ENCODE measurements around the gene SV2B.

SV2B gene

DNA sequence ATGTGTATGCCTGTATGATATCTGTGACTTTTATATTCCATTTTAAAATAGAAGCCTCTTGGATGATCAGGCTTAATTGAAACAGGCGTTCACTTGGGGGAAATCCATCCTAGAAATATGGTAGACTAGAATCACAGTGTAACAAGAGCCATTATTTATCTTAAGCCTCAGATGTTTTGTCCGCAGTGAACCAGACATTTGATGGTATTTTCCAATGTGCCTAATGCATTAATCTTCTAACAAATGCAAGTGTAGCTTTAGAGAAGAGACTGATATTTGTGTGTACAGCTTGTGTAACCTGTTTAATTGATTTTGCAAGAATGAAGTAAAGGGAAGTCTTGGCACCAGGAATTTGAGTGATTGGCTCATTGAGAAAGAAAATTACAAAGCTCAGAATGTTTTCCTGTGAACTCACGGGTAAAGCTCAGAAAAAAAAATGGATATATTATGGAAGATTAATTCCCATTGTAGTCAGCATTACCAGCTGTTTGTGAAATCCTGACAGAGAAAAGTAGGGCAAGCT is 155.7 kb downstream of the SV2B start:
- H3K27me3 Mint-ChIP-seq: peaks cover 35% of the 10 kb centered on the region
- H3K9me3 Mint-ChIP-seq: no peaks in the 10 kb centered on the region
- H3K4me3 Mint-ChIP-seq: no peak overlapping the region
- no peak for DNase-seq
- no peak overlapping the region for H3K27ac Mint-ChIP-seq
- CTCF ChIA-PET: interaction anchor here (1.4 to 4.8 kb wide), 3 partner anchors 7 to 17 kb away, joined by 4 to 31 read pairs (median 17); no protein-coding TSS in a partner anchor
- H3K4me1 Mint-ChIP-seq: peaks cover 8% of the 10 kb centered on the region
- no peaks in the 10 kb centered on the region for H3K36me3 Mint-ChIP-seq

DNA sequence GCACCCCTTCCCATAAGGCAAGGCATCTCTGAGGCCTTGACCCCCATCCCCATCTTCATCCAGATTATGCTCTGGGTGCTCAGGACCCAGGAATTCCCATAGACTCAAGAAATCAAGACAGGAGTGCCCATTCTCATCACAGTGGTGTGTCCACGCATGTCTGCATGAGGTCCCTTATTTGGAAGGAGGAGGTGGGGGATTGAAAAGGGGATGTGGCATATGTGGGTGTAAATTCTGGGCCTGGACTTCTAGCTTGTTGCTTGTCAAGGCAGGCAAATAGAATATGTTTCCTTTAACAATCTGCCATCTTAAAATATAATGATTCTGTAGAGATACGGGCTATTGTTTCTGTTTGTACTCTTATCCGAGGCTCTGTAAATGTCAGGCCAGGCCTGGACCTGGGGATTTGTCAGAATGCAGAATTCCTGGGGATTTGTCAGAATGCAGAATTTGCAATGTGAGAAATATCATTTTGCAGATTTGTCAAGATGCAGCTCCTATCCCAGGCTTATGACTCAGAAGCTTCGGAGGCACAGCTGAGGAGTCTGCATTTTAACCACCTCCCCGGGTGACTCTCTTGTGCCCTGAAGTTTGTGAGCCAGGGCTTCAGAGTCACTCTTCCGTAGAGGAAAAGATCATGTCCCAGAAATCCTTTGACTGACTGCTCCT is 157.8 kb downstream of the SV2B start:
- CTCF ChIA-PET: interaction anchor here (0.8 to 4.8 kb wide), 4 partner anchors 10 to 200 kb away, joined by 8 to 33 read pairs (median 24); no protein-coding TSS in a partner anchor

DNA sequence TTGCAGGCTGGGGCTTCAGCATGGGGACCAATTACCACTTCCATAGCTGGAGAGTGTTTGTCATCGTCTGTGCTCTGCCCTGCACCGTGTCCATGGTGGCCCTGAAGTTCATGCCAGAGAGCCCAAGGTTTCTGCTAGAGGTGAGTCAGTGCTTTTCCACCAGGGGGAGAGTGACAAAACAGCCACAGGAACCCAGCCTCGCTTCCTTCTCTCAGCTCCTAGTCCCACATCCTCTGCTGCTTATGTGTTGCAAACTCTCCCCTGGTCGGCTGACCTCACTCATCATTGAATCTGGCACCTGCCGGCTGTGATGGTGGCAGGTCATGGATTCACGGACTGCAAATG is 158.3 kb downstream of the SV2B start:
- Mint-ChIP-seq H3K9me3 (no peaks in the 10 kb centered on the region), H3K27ac (no peak overlapping the region), H3K4me1 (peaks cover 8% of the 10 kb centered on the region), H3K36me3 (no peaks in the 10 kb centered on the region), H3K27me3 (peaks cover 20% of the 10 kb centered on the region), H3K4me3 (no peak overlapping the region)
- CTCF ChIA-PET: interaction anchor here (0.8 to 4.8 kb wide), 4 partner anchors 10 to 201 kb away, joined by 8 to 33 read pairs (median 24); no protein-coding TSS in a partner anchor
- peak; percentile 38 for DNase-seq

More for the DNA sequence above, 157.8 kb downstream of the SV2B start:
- Mint-ChIP-seq H3K27me3 (peaks cover 20% of the 10 kb centered on the region), H3K9me3 (no peaks in the 10 kb centered on the region), H3K36me3 (no peaks in the 10 kb centered on the region), H3K27ac (no peak overlapping the region), H3K4me1 (peaks cover 8% of the 10 kb centered on the region), H3K4me3 (no peak overlapping the region)
- no peak for DNase-seq

DNA sequence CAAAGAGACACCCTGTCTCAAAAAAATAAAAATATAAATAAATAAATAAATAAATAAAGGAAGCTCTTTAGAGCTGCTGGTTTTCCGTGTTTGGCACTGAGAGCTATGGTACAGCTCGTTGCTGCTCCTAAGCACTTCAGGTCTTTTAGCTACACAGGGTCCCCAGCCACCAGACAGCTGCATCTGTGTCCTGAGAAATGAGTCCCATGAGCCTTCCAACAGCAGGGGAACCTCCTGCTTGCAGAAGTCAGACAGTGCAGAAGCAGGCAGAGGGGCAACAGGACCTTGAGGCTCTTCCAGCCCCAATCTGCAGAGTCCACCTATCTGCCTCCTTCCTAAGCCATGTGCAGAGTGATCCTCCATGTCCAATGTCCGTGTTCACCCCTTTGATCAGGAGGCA is 159.0 kb downstream of the SV2B start:
- Mint-ChIP-seq H3K4me1 (peaks cover 5% of the 10 kb centered on the region), H3K27ac (no peak overlapping the region), H3K4me3 (no peak overlapping the region), H3K27me3 (peaks cover 20% of the 10 kb centered on the region), H3K9me3 (no peaks in the 10 kb centered on the region), H3K36me3 (no peaks in the 10 kb centered on the region)
- CTCF ChIA-PET: interaction anchor here (0.5 to 4.8 kb wide), 4 partner anchors 10 to 100 kb away, joined by 3 to 33 read pairs (median 24); no protein-coding TSS in a partner anchor
- no peak for DNase-seq

DNA sequence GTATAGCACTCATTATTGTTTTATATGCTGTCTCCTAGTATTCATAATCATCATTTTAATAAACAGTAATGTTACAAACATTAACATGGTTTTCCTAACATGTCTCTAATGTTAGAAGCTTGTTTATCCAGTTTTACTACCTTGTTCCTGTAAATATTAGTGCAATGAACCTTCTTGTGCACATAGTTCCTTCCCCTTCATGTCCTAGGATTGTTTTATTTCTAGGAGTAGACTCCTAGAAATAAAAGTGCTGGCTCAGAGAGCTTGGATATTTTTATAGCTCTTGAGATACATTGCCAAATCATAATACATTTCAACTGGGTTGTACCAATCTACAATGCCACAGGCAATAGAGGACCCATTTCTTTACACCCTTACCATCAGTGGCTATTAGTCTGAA is 161.3 kb downstream of the SV2B start:
- Mint-ChIP-seq H3K4me3 (no peak overlapping the region), H3K27me3 (peaks cover 17% of the 10 kb centered on the region), H3K36me3 (no peaks in the 10 kb centered on the region), H3K9me3 (no peaks in the 10 kb centered on the region), H3K4me1 (peaks cover 5% of the 10 kb centered on the region), H3K27ac (no peak overlapping the region)
- CTCF ChIA-PET: interaction anchor here (0.6 to 1.1 kb wide), 2 partner anchors 14 to 153 kb away, joined by 3 read pairs; no protein-coding TSS in a partner anchor
- DNase-seq: no peak

DNA sequence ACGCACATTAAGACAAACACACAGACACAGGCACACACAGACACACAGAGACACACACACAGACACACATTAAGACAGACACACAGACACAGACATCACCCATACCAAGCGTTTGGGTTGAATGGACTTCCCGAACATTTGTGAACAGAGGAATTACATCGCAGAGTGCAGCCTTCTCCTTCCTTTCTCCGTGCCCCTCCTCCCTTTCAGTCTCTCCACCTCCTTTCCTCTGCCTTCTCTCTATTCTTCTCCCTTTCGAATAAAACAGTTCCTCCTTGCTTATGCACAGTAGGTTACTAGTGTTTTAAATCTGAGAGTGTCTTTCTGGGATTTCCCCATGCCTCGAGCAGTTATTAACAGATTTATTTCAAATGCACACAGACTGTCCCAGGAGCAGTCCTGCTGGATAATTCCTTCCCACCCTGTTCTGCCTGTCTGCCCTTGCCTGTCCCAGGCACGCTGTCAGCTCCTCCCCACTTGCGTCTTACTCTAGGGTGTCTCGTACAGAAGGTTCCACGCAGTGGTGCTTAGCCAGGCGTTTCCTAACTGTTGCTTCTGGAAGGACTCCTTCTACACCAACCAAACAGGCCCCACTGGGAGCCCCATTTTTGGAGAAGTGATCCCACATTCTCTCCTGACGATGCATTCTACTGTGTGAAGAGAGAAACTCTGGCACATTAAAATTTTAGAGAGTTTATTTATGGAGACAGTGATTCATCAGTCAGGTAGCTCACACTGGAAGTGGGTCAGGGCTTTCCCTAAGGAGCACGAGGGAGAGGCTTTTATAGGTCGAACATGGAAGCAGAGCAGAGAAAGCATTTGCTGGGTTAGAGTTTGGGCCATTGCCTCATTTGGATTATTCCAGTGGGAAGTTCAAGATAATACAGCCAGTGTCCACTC is 163.8 kb downstream of the SV2B start:
- Mint-ChIP-seq H3K9me3 (no peaks in the 10 kb centered on the region), H3K4me1 (no peaks in the 10 kb centered on the region), H3K27me3 (peaks cover 19% of the 10 kb centered on the region), H3K36me3 (no peaks in the 10 kb centered on the region), H3K27ac (no peak overlapping the region), H3K4me3 (no peak overlapping the region)
- no peak for DNase-seq
- CTCF ChIA-PET: interaction anchor here (6.6 kb wide), 1 partner anchor 207 kb away, joined by 53 read pairs; no protein-coding TSS in a partner anchor

DNA sequence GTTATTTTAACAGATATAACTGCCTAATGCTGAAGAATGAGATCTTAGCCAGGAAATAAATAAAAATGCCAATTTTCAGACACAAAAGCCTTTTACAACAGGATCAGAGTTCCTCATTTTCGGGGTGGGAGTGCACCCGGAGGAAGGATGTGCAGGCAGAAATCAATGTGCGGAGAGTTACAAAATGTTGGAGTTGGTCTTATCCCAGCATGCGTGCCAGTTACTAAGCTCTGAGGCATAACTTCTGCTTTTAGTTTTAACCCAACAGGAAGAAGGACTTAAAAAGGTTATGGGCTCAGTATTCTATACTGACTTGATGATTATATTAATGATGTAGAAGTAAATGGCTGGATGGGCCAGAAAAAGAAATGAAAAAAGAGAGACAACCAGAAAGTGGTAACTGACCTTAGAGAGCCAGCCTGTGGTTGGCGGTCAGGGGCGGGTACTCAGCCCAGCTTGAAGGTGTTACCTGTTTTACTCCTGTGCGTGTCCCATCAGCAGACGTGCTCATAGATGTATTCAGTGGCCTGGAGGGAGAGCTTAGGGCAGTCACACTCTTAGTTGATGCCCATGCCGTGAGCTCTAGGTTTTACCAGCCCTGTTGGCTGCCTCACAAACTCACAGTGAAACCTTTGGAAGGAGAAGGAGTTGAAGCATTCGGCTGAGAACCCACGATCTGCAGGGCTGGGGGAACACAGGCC is 164.7 kb downstream of the SV2B start:
- DNase-seq: no peak
- Mint-ChIP-seq H3K27ac (no peak overlapping the region), H3K4me3 (no peak overlapping the region), H3K4me1 (no peaks in the 10 kb centered on the region), H3K27me3 (peaks cover 27% of the 10 kb centered on the region), H3K36me3 (no peaks in the 10 kb centered on the region), H3K9me3 (no peaks in the 10 kb centered on the region)
- CTCF ChIA-PET: interaction anchor here (0.7 to 6.6 kb wide), 2 partner anchors 8 to 208 kb away, joined by 3 to 53 read pairs; no protein-coding TSS in a partner anchor

DNA sequence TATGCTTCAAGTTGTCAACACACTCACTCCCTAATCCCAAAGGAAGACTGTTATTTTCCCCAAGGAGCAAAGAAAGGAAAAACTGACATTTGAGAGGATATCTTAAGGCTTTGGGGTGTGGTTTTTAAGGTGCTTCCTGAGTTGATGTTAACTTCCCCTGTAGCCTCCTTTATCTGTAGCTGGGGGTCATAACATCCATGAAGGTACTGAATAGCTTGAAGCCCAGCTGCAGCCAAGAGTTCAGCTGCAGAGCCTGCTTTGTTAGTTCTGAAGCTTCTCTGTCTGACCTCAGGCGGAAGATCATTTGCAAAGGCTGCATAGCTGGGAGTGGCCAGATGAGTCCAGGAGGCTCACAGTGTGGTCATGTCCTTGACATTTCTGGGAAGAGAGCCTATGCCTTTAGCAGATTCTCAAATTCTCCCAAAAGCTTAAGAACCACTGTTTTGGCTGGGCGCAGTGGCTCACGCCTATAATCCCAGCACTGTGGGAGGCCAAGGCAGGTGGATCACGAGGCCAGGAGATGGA is 165.4 kb downstream of the SV2B start:
- CTCF ChIA-PET: interaction anchor here (0.7 to 6.6 kb wide), 2 partner anchors 9 to 209 kb away, joined by 3 to 53 read pairs; no protein-coding TSS in a partner anchor
- H3K27ac Mint-ChIP-seq: no peak overlapping the region
- DNase-seq: no peak
- H3K9me3 Mint-ChIP-seq: no peaks in the 10 kb centered on the region
- no peak overlapping the region for H3K4me3 Mint-ChIP-seq
- no peaks in the 10 kb centered on the region for H3K4me1 Mint-ChIP-seq
- H3K36me3 Mint-ChIP-seq: no peaks in the 10 kb centered on the region
- H3K27me3 Mint-ChIP-seq: peaks cover 34% of the 10 kb centered on the region

DNA sequence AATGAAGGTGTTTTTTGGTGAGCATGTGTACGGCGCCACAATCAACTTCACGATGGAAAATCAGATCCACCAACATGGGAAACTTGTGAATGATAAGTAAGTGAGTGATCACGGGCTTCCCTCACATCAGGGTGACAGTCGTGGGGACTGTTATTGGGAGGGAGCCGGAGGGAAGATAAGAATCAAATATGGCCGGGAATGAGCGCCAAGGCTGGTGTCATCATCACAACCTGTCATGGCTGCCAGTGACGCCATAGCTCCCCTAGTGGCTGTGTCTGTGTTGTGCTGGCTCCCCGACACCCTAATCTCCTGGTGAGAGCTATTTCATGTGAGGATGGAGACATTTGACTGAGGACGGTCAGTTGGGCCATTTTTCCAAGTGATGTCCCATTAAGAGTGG is 168.5 kb downstream of the SV2B start:
- Mint-ChIP-seq H3K36me3 (no peaks in the 10 kb centered on the region), H3K27me3 (peaks cover 50% of the 10 kb centered on the region), H3K4me3 (no peak overlapping the region), H3K9me3 (no peaks in the 10 kb centered on the region), H3K4me1 (peaks cover 13% of the 10 kb centered on the region), H3K27ac (no peak overlapping the region)
- CTCF ChIA-PET: interaction anchor here (0.5 to 6.6 kb wide), 8 partner anchors 10 to 333 kb away, joined by 3 to 53 read pairs (median 3); partner anchors contain the start of gene UNC45A
- DNase-seq: peak; percentile 33

DNA sequence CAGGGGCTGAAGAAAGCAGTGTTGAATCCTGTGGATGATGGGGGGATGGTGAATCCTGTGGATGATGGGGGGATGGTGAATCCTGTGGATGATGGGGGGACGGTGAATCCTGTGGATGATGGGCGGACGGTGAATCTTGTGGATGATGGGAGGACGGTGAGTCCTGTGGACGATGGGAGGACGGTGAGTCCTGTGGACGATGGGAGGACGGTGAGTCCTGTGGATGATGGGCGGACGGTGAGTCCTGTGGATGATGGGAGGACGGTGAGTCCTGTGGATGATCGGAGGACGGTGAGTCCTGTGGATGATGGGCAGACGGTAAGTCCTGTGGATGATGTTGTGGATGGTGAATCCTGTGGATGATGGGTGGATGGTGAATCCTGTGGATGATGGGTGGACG is 170.7 kb downstream of the SV2B start:
- Mint-ChIP-seq H3K9me3 (no peaks in the 10 kb centered on the region), H3K4me1 (peaks cover 13% of the 10 kb centered on the region), H3K27me3 (peaks cover 54% of the 10 kb centered on the region), H3K4me3 (no peak overlapping the region), H3K36me3 (no peaks in the 10 kb centered on the region), H3K27ac (no peak overlapping the region)
- DNase-seq: no peak
- CTCF ChIA-PET: interaction anchor here (0.6 to 6.6 kb wide), 9 partner anchors 12 to 1463 kb away, joined by 3 to 53 read pairs (median 5); no protein-coding TSS in a partner anchor

DNA sequence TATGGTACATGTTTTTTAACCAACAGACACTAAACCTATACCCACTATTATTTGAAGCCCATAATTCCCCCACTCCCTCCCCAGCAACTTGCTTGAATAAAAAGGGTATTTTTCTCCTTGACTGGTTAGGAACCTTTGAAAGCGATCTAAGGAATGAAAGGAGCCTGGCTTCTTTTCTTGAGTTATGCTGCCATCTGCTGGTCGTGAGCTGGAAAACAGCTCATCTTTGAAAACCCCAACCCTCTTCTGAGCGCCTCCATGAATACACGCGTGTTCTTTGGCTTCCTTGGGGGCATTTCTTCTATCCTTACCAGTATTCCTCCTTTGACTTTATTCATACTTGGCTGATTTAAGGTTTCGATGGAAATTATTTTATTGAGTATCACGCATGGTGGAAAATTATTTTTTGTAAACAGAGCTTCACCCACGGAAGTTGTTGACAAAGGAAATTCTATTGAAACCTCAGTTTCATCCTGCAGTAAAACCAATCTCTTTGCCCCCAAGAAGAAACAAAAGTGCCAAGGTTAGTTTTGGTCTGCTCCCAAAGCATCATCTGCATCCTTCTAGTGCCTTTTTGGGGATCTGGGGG is 171.6 kb downstream of the SV2B start:
- DNase-seq: peak; percentile 74
- Mint-ChIP-seq H3K36me3 (no peaks in the 10 kb centered on the region), H3K27me3 (peaks cover 51% of the 10 kb centered on the region), H3K27ac (no peak overlapping the region), H3K9me3 (peaks cover 5% of the 10 kb centered on the region), H3K4me3 (peak overlapping the region; percentile 19), H3K4me1 (peaks cover 13% of the 10 kb centered on the region)
- CTCF ChIA-PET: interaction anchor here (0.7 to 3.4 kb wide), 24 partner anchors 14 to 654 kb away, joined by 3 to 41 read pairs (median 4); partner anchors contain the start of gene UNC45A

DNA sequence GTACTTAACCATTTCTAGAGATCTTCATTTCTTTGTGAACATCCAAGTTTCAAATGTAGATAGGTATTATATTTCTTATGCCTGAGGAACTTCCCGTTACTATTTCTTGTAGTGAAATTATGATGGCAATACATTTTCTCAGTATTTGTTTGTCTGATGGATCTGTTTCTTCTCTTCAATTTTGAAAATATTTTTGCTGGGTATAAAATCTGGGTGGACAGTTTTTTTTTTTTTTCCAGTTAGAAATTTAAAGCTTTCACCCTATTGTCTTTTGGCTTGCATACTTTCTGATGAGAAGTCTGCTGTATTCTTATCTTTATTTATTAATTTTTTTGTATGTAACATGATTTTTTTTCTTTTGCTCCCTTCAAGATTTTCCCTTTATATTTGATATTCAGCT is 175.8 kb downstream of the SV2B start:
- CTCF ChIA-PET: no interaction called here

DNA sequence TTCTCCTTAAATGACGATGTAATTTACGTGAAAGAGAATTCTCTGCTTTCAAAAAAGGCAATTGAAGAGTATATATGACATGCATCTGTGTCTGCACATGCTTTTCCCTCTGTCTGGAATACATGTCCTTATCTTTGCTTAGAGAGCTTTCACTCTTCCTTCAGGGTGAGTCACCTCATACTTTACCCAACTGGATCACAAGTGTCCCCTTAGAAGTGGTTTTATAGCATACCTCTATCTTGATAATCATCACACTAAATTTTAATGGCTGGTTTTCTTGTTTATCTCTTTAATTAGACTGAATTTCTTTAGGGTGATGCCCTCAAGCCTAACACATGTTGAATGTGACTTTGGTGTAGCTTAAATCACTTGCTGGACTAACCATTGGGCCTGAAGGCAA is 178.9 kb downstream of the SV2B start:
- H3K36me3 Mint-ChIP-seq: no peaks in the 10 kb centered on the region
- no peak overlapping the region for H3K4me3 Mint-ChIP-seq
- H3K9me3 Mint-ChIP-seq: peaks cover 5% of the 10 kb centered on the region
- H3K27ac Mint-ChIP-seq: no peak overlapping the region
- CTCF ChIA-PET: no interaction called here
- H3K4me1 Mint-ChIP-seq: no peaks in the 10 kb centered on the region
- H3K27me3 Mint-ChIP-seq: peaks cover 18% of the 10 kb centered on the region
- DNase-seq: no peak

More for the DNA sequence above, 175.8 kb downstream of the SV2B start:
- peaks cover 13% of the 10 kb centered on the region for H3K4me1 Mint-ChIP-seq
- peaks cover 20% of the 10 kb centered on the region for H3K27me3 Mint-ChIP-seq
- H3K36me3 Mint-ChIP-seq: no peaks in the 10 kb centered on the region
- H3K27ac Mint-ChIP-seq: no peak overlapping the region
- DNase-seq: no peak
- H3K9me3 Mint-ChIP-seq: peaks cover 5% of the 10 kb centered on the region
- H3K4me3 Mint-ChIP-seq: no peak overlapping the region

All from activated naive CD4-positive, alpha-beta T cell treated with anti-CD3 and anti-CD28 coated beads, Interleukin-2, amount 10 ng/mL, durations not matched to agents 7 days and 5 days (primary cell).